GM20431 (cell line): ENCODE data around the gene SIPA1L2.

Experiments
- in situ Hi-C: fragments of 300-500 bp; cut with MseI, MboI; formaldehyde crosslinking; loops from one replicate; pipeline ENCODE4 v1.15.0; 2020; ENCODE audit warnings: low sequenced_read_pairs; ENCODE audit not compliant: unreplicated experiment

Gene SIPA1L2

GRCh38 chr1:232648316-232648715 lies 18.4 kb upstream of the SIPA1L2 start:
- in situ Hi-C loops: loop anchor here (25.0 kb wide), 1 partner anchor 589 kb away; no protein-coding TSS in a partner anchor

- in situ Hi-C loops: loop anchor here (25.0 kb wide), 1 partner anchor 593 kb away; no protein-coding TSS in a partner anchor
These were observed 14.3 kb upstream of the SIPA1L2 start for GRCh38 chr1:232644209-232644608.

- in situ Hi-C loops: loop anchor here (25.0 kb wide), 1 partner anchor 594 kb away; no protein-coding TSS in a partner anchor
These were observed 13.3 kb upstream of the SIPA1L2 start for GRCh38 chr1:232643251-232643650.

GRCh38 chr1:232641507-232641906 lies 11.6 kb upstream of the SIPA1L2 start:
- in situ Hi-C loops: loop anchor here (25.0 kb wide), 1 partner anchor 596 kb away; no protein-coding TSS in a partner anchor

- in situ Hi-C loops: loop anchor here (25.0 kb wide), 1 partner anchor 601 kb away; no protein-coding TSS in a partner anchor
These were observed 6.9 kb upstream of the SIPA1L2 start for GRCh38 chr1:232636799-232637198.

GRCh38 chr1:232635778-232636356 lies 5.9 kb upstream of the SIPA1L2 start:
- in situ Hi-C loops: loop anchor here (25.0 kb wide), 1 partner anchor 601 kb away; no protein-coding TSS in a partner anchor

- in situ Hi-C loops: loop anchor here (25.0 kb wide), 1 partner anchor 602 kb away; no protein-coding TSS in a partner anchor
These were observed 5.3 kb upstream of the SIPA1L2 start for GRCh38 chr1:232635279-232635678.

- in situ Hi-C loops: loop anchor here (25.0 kb wide), 1 partner anchor 603 kb away; no protein-coding TSS in a partner anchor
These were observed 4.2 kb upstream of the SIPA1L2 start for GRCh38 chr1:232634096-232634495.

- in situ Hi-C loops: loop anchor here (25.0 kb wide), 1 partner anchor 606 kb away; no protein-coding TSS in a partner anchor
These were observed 912 bp upstream of the SIPA1L2 start for GRCh38 chr1:232630894-232631195.

GRCh38 chr1:232629250-232630046 lies 485 bp downstream of the SIPA1L2 start:
- in situ Hi-C loops: loop anchor here (25.0 kb wide), 1 partner anchor 608 kb away; no protein-coding TSS in a partner anchor

GRCh38 chr1:232628335-232629249 lies 1.3 kb downstream of the SIPA1L2 start:
- in situ Hi-C loops: loop anchor here (25.0 kb wide), 1 partner anchor 609 kb away; no protein-coding TSS in a partner anchor

GRCh38 chr1:232627645-232628334 lies 2.1 kb downstream of the SIPA1L2 start:
- in situ Hi-C loops: loop anchor here (25.0 kb wide), 1 partner anchor 610 kb away; no protein-coding TSS in a partner anchor

GRCh38 chr1:232627171-232627570 lies 2.8 kb downstream of the SIPA1L2 start:
- in situ Hi-C loops: loop anchor here (25.0 kb wide), 1 partner anchor 610 kb away; no protein-coding TSS in a partner anchor

- in situ Hi-C loops: loop anchor here (25.0 kb wide), 1 partner anchor 611 kb away; no protein-coding TSS in a partner anchor
These were observed 3.5 kb downstream of the SIPA1L2 start for GRCh38 chr1:232626452-232626851.

- in situ Hi-C loops: loop anchor here (25.0 kb wide), 1 partner anchor 612 kb away; no protein-coding TSS in a partner anchor
These were observed 4.5 kb downstream of the SIPA1L2 start for GRCh38 chr1:232625319-232625868.

- in situ Hi-C loops: loop anchor here (25.0 kb wide), 1 partner anchor 613 kb away; no protein-coding TSS in a partner anchor
These were observed 5.2 kb downstream of the SIPA1L2 start for GRCh38 chr1:232624546-232625281.

GRCh38 chr1:232622981-232623380 lies 7.0 kb downstream of the SIPA1L2 start:
- in situ Hi-C loops: no loop called here

GRCh38 chr1:232622378-232622777 lies 7.6 kb downstream of the SIPA1L2 start:
- in situ Hi-C loops: no loop called here
